GM12891 (cell line): ENCODE results near the gene PPP2R5B.
A peak's percentile ranks its signal among the peaks of the same experiment; 100 is the strongest.

Source experiments
- DNase-seq: peaks from one replicate; pipeline ENCODE4 v3.0.0; 2011; ENCODE audit warnings: low spot score; ENCODE audit not compliant: insufficient read length
- FAIRE-seq: peaks from 2 replicates; lab custom pipeline; 2011; peaks lifted over from hg19 to GRCh38; lab: Jason Lieb, UNC
- PAX5 ChIP-seq: IDR thresholded peaks from 2 replicates; pipeline ENCODE4 v1.6.1; 2011; ENCODE audit warnings: low read length, moderate library complexity, mild to moderate bottlenecking; ENCODE audit not compliant: insufficient read depth, severe bottlenecking
- POLR2A ChIP-seq: IDR thresholded peaks from 2 replicates; pipeline ENCODE4 v1.6.1; 2011; ENCODE audit warnings: low read depth, low read length, control low read depth
- POLR2AphosphoS5 ChIP-seq: IDR thresholded peaks from 2 replicates; pipeline ENCODE4 v1.6.1; 2011; ENCODE audit warnings: low read depth, low read length, control low read depth
- POU2F2 ChIP-seq: IDR thresholded peaks from 2 replicates; pipeline ENCODE4 v1.6.1; 2011; ENCODE audit warnings: low read depth, mild to moderate bottlenecking, control low read depth, low read length, moderate library complexity
- SPI1 ChIP-seq: IDR thresholded peaks from 2 replicates; pipeline ENCODE4 v1.6.1; 2011; ENCODE audit warnings: low read depth, low read length, control low read depth
- TAF1 ChIP-seq: IDR thresholded peaks from 2 replicates; pipeline ENCODE4 v1.6.1; 2011; ENCODE audit warnings: low read depth, low read length, control low read depth

PPP2R5B gene

GRCh38 chr11:64896448-64897022, 28.0 kb upstream of the PPP2R5B start:
- no peak for TF ChIP-seq POU2F2
- TF ChIP-seq POLR2AphosphoS5, result no peak
- TF ChIP-seq PAX5, result no peak
- no peak for TF ChIP-seq SPI1
- no peak for TF ChIP-seq TAF1
- no peak for TF ChIP-seq POLR2A
- DNase-seq (no peak), FAIRE-seq (no peak)

GRCh38 chr11:64897381-64898075, 27.0 kb upstream of the PPP2R5B start:
- no peak for FAIRE-seq
- TF ChIP-seq SPI1 (no peak), POLR2AphosphoS5 (no peak), POU2F2 (no peak), TAF1 (no peak), POLR2A (no peak), PAX5 (no peak)

GRCh38 chr11:64898076-64898445, 26.4 kb upstream of the PPP2R5B start:
- no peak for TF ChIP-seq SPI1
- DNase-seq, result no peak
- FAIRE-seq, result no peak

More at GRCh38 chr11:64897381-64898075, 27.0 kb upstream of the PPP2R5B start:
- DNase-seq, result no peak

GRCh38 chr11:64898541-64898940, 25.9 kb upstream of the PPP2R5B start:
- FAIRE-seq, result no peak
- no peak for DNase-seq
- TF ChIP-seq POU2F2 (no peak), POLR2A (no peak), TAF1 (no peak), SPI1 (no peak), POLR2AphosphoS5 (no peak), PAX5 (no peak)

GRCh38 chr11:64900263-64900678, 24.2 kb upstream of the PPP2R5B start:
- TF ChIP-seq POLR2A (no peak), TAF1 (no peak), POU2F2 (no peak), PAX5 (no peak), SPI1 (no peak), POLR2AphosphoS5 (no peak)
- FAIRE-seq, result peak; percentile 23
- DNase-seq, result no peak

- no peak for TF ChIP-seq TAF1
- no peak for TF ChIP-seq POU2F2
- no peak for TF ChIP-seq POLR2AphosphoS5
- no peak for TF ChIP-seq SPI1
- TF ChIP-seq POLR2A, result no peak
- TF ChIP-seq PAX5, result no peak
- no peak for FAIRE-seq
- DNase-seq, result no peak
These were observed 23.7 kb upstream of the PPP2R5B start for GRCh38 chr11:64900774-64901173.

- DNase-seq (no peak), FAIRE-seq (no peak)
- TF ChIP-seq TAF1 (no peak), PAX5 (no peak), POU2F2 (no peak), POLR2A (no peak), POLR2AphosphoS5 (no peak), SPI1 (no peak)
These were observed 22.2 kb upstream of the PPP2R5B start for GRCh38 chr11:64902102-64902900.

GRCh38 chr11:64903291-64903833, 21.1 kb upstream of the PPP2R5B start:
- FAIRE-seq (no peak), DNase-seq (no peak)
- no peak for TF ChIP-seq TAF1
- TF ChIP-seq POLR2A, result no peak
- no peak for TF ChIP-seq PAX5

GRCh38 chr11:64905516-64906313, 18.8 kb upstream of the PPP2R5B start:
- DNase-seq (no peak), FAIRE-seq (no peak)
- TF ChIP-seq POLR2AphosphoS5 (no peak), POU2F2 (no peak), TAF1 (no peak)

GRCh38 chr11:64906314-64906635, 18.2 kb upstream of the PPP2R5B start:
- DNase-seq (no peak), FAIRE-seq (no peak)
- TF ChIP-seq SPI1, result no peak
